Mesothelial cell of epicardium (in vitro differentiated cells): ENCODE data around the gene CD70. TPM values are rescaled to one million over a fixed set of nuclear protein-coding genes. Genes with fewer than 3 reads are reported as not detected.

ENCODE experiments used
- DNase-seq, 2 experiments: peaks; one replicate each; pipeline ENCODE4 v3.0.0; 2021; ENCODE audit warnings: low spot score in 2 of 2; ENCODE audit not compliant: unreplicated experiment in 2 of 2
- H3K27ac Mint-ChIP-seq: 2 replicates; pipeline ENCODE4 v1.8.0; 2021; ENCODE audit warnings: mixed read lengths
- H3K27me3 Mint-ChIP-seq: 2 replicates; pipeline ENCODE4 v1.8.0; 2021; ENCODE audit warnings: low read depth, mixed read lengths
- H3K36me3 Mint-ChIP-seq: 2 replicates; pipeline ENCODE4 v1.8.0; 2021; ENCODE audit warnings: mixed read lengths
- H3K4me1 Mint-ChIP-seq: 2 replicates; pipeline ENCODE4 v1.8.0; 2021; ENCODE audit warnings: mixed read lengths
- H3K4me3 Mint-ChIP-seq: 2 replicates; pipeline ENCODE4 v1.8.0; 2021; ENCODE audit warnings: mild to moderate bottlenecking, moderate library complexity, mixed read lengths
- H3K9me3 Mint-ChIP-seq: 2 replicates; pipeline ENCODE4 v1.8.0; 2021; ENCODE audit warnings: mixed read lengths
- CTCF ChIP-seq: fragments of 200-600 bp; sonication (generic); IDR thresholded peaks from one replicate; pipeline ENCODE4 v1.5.0; 2021; ENCODE audit warnings: antibody characterized with exemption; ENCODE audit not compliant: unreplicated experiment
- total RNA-seq: library from RNA; stranded (reverse); gene quantifications from 3 replicates; pipeline ENCODE4 v1.2.1, GENCODE V29; 2021

Gene CD70
- total RNA-seq, 1 donor from 2014 or later, result not detected

- TF ChIP-seq CTCF, result no peak
- H3K27ac Mint-ChIP-seq, result no peak overlapping the region
- H3K4me3 Mint-ChIP-seq, result no peak overlapping the region
- H3K4me1 Mint-ChIP-seq, result no peaks in the 10 kb centered on the region
- H3K9me3 Mint-ChIP-seq, result peaks cover 9% of the 10 kb centered on the region
- H3K27me3 Mint-ChIP-seq, result peaks cover 12% of the 10 kb centered on the region
- H3K36me3 Mint-ChIP-seq, result no peaks in the 10 kb centered on the region
- DNase-seq, result no peak
Observed at GRCh38 chr19:6579450-6580178, 11.3 kb downstream of the CD70 start.

- TF ChIP-seq CTCF, result no peak
- peaks cover 6% of the 10 kb centered on the region for H3K27me3 Mint-ChIP-seq
- no peaks in the 10 kb centered on the region for H3K36me3 Mint-ChIP-seq
- no peak overlapping the region for H3K4me3 Mint-ChIP-seq
- H3K4me1 Mint-ChIP-seq, result no peaks in the 10 kb centered on the region
- H3K9me3 Mint-ChIP-seq, result peaks cover 9% of the 10 kb centered on the region
- DNase-seq, result no peak
- H3K27ac Mint-ChIP-seq, result no peak overlapping the region
Observed at GRCh38 chr19:6577476-6578125, 13.3 kb downstream of the CD70 start.

- no peak for TF ChIP-seq CTCF
- Mint-ChIP-seq H3K36me3 (no peaks in the 10 kb centered on the region), H3K4me3 (no peak overlapping the region), H3K27ac (no peak overlapping the region), H3K27me3 (peaks cover 6% of the 10 kb centered on the region), H3K4me1 (no peaks in the 10 kb centered on the region), H3K9me3 (peaks cover 10% of the 10 kb centered on the region)
- no peak for DNase-seq
Observed at GRCh38 chr19:6576869-6577475, 14.0 kb downstream of the CD70 start.

- no peak overlapping the region for H3K4me3 Mint-ChIP-seq
- no peaks in the 10 kb centered on the region for H3K4me1 Mint-ChIP-seq
- no peaks in the 10 kb centered on the region for H3K36me3 Mint-ChIP-seq
- H3K27me3 Mint-ChIP-seq, result peaks cover 4% of the 10 kb centered on the region
- TF ChIP-seq CTCF, result no peak
- H3K9me3 Mint-ChIP-seq, result peaks cover 14% of the 10 kb centered on the region
- no peak for DNase-seq
- no peak overlapping the region for H3K27ac Mint-ChIP-seq
Observed at GRCh38 chr19:6573350-6573749, 17.6 kb downstream of the CD70 start.

- Mint-ChIP-seq H3K27ac (no peak overlapping the region), H3K4me1 (no peaks in the 10 kb centered on the region), H3K27me3 (peaks cover 4% of the 10 kb centered on the region), H3K9me3 (peaks cover 11% of the 10 kb centered on the region), H3K36me3 (no peaks in the 10 kb centered on the region), H3K4me3 (no peak overlapping the region)
- TF ChIP-seq CTCF, result no peak
- DNase-seq, result no peak
Observed at GRCh38 chr19:6572217-6572616, 18.7 kb downstream of the CD70 start.
